T-helper 1 cell treated with Interleukin-12 subunit alpha and Interleukin-12 subunit beta and Interleukin-4 antibody, amounts not matched to agents 30 μg/mL and 1 μg/mL, for 36 hours (primary cell): ENCODE data around the gene TEX29.

Experiments
- H3K27ac Mint-ChIP-seq: one replicate; pipeline ENCODE4 v1.8.0; 2021; ENCODE audit warnings: mild to moderate bottlenecking, mixed read lengths
- H3K27me3 Mint-ChIP-seq: one replicate; pipeline ENCODE4 v1.8.0; 2021; ENCODE audit warnings: low read depth, mixed read lengths
- H3K36me3 Mint-ChIP-seq: one replicate; pipeline ENCODE4 v1.8.0; 2021; ENCODE audit warnings: low read depth, mixed read lengths
- H3K4me1 Mint-ChIP-seq: one replicate; pipeline ENCODE4 v1.8.0; 2021; ENCODE audit warnings: low read depth, mixed read lengths
- H3K4me3 Mint-ChIP-seq: one replicate; pipeline ENCODE4 v1.8.0; 2021; ENCODE audit warnings: mild to moderate bottlenecking, moderate library complexity, mixed read lengths
- H3K9me3 Mint-ChIP-seq: one replicate; pipeline ENCODE4 v1.8.0; 2021; ENCODE audit warnings: mixed read lengths

Gene TEX29

DNA sequence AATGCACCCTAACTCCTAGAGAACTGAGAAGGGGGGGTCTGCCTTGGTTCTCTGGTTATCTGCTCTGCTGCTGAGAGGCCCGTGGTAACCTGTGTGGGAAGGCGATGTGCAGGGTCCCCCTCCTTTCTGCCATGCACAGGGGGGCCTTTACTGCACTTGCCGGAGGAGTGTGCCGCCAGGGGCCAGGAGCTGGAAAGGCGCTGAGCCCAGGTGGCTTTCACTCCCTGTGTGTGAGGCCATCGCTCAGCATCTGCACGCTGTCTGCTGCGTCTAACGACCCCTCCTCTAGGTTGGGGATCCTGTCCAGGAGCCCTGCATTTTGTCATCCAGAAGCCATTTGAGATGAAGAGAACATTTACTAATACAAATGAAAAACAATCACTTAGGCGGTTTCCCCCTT, 37.0 kb upstream of the TEX29 start:
- peaks cover 2% of the 10 kb centered on the region for H3K4me1 Mint-ChIP-seq
- no peak overlapping the region for H3K4me3 Mint-ChIP-seq
- no peaks in the 10 kb centered on the region for H3K27me3 Mint-ChIP-seq
- H3K36me3 Mint-ChIP-seq = peaks cover 26% of the 10 kb centered on the region
- no peaks in the 10 kb centered on the region for H3K9me3 Mint-ChIP-seq
- H3K27ac Mint-ChIP-seq = no peak overlapping the region

GRCh38 chr13:111283991-111284390, 36.5 kb upstream of the TEX29 start:
- peaks cover 23% of the 10 kb centered on the region for H3K36me3 Mint-ChIP-seq
- H3K27ac Mint-ChIP-seq = no peak overlapping the region

DNA sequence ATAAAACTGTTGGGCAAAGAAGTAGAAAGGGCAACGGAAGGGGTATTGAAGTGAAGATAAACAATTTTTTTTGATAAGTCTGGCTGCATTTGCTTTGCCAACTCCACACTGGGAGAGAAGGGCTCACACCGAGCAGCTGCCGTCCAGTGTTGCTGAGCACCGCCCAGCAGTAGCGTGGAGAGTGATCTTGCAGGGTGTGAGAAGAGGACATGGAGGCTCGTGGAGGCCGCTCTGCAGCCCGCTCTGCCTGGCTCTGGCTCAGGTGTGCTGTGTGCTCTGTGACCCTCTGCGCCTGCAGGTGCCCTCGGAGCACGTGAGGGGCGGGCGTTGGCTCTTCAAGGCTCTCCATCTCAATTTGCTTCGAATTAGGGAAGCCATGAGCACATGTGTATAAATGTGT, 35.9 kb upstream of the TEX29 start:
- no peak overlapping the region for H3K4me3 Mint-ChIP-seq
- peaks cover 27% of the 10 kb centered on the region for H3K36me3 Mint-ChIP-seq
- H3K27me3 Mint-ChIP-seq = no peaks in the 10 kb centered on the region
- H3K4me1 Mint-ChIP-seq = no peaks in the 10 kb centered on the region
- no peaks in the 10 kb centered on the region for H3K9me3 Mint-ChIP-seq
- no peak overlapping the region for H3K27ac Mint-ChIP-seq

More at GRCh38 chr13:111283991-111284390, 36.5 kb upstream of the TEX29 start:
- H3K4me1 Mint-ChIP-seq = no peaks in the 10 kb centered on the region
- no peak overlapping the region for H3K4me3 Mint-ChIP-seq
- H3K27me3 Mint-ChIP-seq = no peaks in the 10 kb centered on the region
- no peaks in the 10 kb centered on the region for H3K9me3 Mint-ChIP-seq

GRCh38 chr13:111286162-111286561, 34.3 kb upstream of the TEX29 start:
- Mint-ChIP-seq H3K4me1 (no peaks in the 10 kb centered on the region), H3K27ac (no peak overlapping the region), H3K9me3 (no peaks in the 10 kb centered on the region), H3K27me3 (no peaks in the 10 kb centered on the region), H3K4me3 (no peak overlapping the region), H3K36me3 (peaks cover 31% of the 10 kb centered on the region)

- no peaks in the 10 kb centered on the region for H3K4me1 Mint-ChIP-seq
- H3K36me3 Mint-ChIP-seq = peaks cover 27% of the 10 kb centered on the region
- H3K9me3 Mint-ChIP-seq = no peaks in the 10 kb centered on the region
- no peaks in the 10 kb centered on the region for H3K27me3 Mint-ChIP-seq
- H3K27ac Mint-ChIP-seq = no peak overlapping the region
- no peak overlapping the region for H3K4me3 Mint-ChIP-seq
Measured at GRCh38 chr13:111286749-111287148, 33.7 kb upstream of the TEX29 start.

DNA sequence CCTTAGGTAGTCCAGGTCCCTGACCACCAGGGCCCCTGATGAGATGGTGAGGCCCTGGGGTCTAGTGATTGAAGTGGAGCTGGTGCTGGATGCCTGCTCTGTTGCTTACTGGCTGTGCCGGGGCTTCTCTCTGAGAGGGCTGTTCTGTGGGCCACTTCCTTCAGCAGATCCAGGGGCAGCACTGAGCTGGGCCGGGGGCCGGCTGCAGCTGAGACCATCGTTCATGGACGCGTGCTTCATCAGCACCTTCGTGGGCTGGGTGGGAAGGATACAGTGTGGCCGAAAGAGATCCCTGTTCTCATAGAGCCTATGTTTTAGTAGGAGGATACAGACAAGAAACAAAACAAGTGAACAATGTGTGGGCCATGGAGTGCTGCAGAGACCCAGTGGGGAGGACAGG, 33.2 kb upstream of the TEX29 start:
- no peaks in the 10 kb centered on the region for H3K4me1 Mint-ChIP-seq
- peaks cover 31% of the 10 kb centered on the region for H3K36me3 Mint-ChIP-seq
- H3K4me3 Mint-ChIP-seq = no peak overlapping the region
- no peaks in the 10 kb centered on the region for H3K27me3 Mint-ChIP-seq
- H3K27ac Mint-ChIP-seq = no peak overlapping the region
- no peaks in the 10 kb centered on the region for H3K9me3 Mint-ChIP-seq

GRCh38 chr13:111288276-111288675, 32.2 kb upstream of the TEX29 start:
- H3K4me3 Mint-ChIP-seq = no peak overlapping the region
- no peak overlapping the region for H3K27ac Mint-ChIP-seq
- peaks cover 33% of the 10 kb centered on the region for H3K36me3 Mint-ChIP-seq

DNA sequence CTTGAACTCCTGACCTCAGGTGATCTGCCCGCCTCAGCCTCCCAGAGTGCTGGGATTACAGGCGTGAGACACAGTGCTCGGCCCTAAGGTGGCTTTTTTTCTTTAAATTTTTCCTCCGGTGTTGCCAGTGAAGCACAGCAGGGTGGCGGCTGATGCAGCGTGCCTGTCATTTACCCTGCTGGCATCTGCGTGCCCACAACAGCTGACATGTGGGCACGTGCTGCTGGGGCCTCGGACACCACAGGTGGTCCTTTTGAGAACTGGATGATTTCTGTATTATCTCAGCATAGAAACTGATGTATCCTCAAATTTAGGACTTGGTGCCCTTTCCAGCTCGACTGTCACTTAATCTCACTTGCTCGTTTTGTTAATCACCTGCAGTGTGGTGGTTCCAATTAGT, 31.2 kb upstream of the TEX29 start:
- Mint-ChIP-seq H3K4me3 (no peak overlapping the region), H3K9me3 (no peaks in the 10 kb centered on the region), H3K27me3 (no peaks in the 10 kb centered on the region), H3K4me1 (no peaks in the 10 kb centered on the region), H3K27ac (no peak overlapping the region), H3K36me3 (peaks cover 31% of the 10 kb centered on the region)

More at GRCh38 chr13:111288276-111288675, 32.2 kb upstream of the TEX29 start:
- no peaks in the 10 kb centered on the region for H3K9me3 Mint-ChIP-seq
- H3K4me1 Mint-ChIP-seq = no peaks in the 10 kb centered on the region
- no peaks in the 10 kb centered on the region for H3K27me3 Mint-ChIP-seq

- H3K4me3 Mint-ChIP-seq = no peak overlapping the region
- no peaks in the 10 kb centered on the region for H3K9me3 Mint-ChIP-seq
- H3K4me1 Mint-ChIP-seq = peaks cover under 1% of the 10 kb centered on the region
- no peak overlapping the region for H3K27ac Mint-ChIP-seq
- peaks cover 26% of the 10 kb centered on the region for H3K36me3 Mint-ChIP-seq
- no peaks in the 10 kb centered on the region for H3K27me3 Mint-ChIP-seq
Measured at GRCh38 chr13:111291908-111292307, 28.5 kb upstream of the TEX29 start.

DNA sequence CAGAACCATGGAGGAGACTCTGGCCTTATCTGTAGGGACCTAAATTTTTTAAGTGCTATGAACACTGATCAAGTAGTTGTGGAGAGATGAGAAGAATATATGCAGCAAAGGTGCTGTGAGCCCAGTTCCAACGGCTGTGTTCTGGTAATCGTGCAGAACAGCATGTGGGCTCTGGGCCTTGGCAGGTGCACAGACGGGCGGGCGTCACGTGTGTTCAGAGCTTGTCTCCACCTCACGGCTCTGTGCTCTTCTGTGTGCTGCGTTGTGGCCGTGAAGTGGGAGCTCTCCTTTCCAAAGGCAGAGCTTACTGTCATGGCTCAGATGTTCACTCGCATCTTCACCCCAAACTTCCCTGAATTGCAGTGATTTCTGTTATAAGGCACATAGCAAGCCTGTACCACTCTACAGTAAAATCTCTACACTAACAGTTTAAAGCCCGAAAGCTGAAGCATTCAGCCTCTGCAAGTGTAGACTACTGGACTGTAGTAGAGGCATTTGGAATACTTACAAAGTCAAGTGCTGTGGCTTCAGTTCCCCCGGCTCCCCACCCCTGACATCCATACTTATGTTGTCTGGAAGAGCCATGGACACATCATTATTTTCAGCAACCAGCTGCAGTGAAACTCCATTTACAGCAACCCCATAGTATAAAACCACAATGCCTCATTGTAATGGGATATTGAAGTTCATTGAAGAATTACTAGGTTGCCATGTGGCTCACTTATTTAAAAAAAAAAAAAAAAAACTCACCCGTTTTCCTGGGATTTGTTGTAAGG, 27.5 kb upstream of the TEX29 start:
- Mint-ChIP-seq H3K4me1 (peaks cover 1% of the 10 kb centered on the region), H3K4me3 (no peak overlapping the region), H3K36me3 (peaks cover 26% of the 10 kb centered on the region), H3K27ac (no peak overlapping the region), H3K27me3 (no peaks in the 10 kb centered on the region), H3K9me3 (no peaks in the 10 kb centered on the region)

- Mint-ChIP-seq H3K4me1 (peaks cover 1% of the 10 kb centered on the region), H3K27me3 (no peaks in the 10 kb centered on the region), H3K36me3 (peaks cover 17% of the 10 kb centered on the region), H3K9me3 (no peaks in the 10 kb centered on the region), H3K27ac (no peak overlapping the region), H3K4me3 (no peak overlapping the region)
Measured at GRCh38 chr13:111295886-111296285, 24.6 kb upstream of the TEX29 start.

DNA sequence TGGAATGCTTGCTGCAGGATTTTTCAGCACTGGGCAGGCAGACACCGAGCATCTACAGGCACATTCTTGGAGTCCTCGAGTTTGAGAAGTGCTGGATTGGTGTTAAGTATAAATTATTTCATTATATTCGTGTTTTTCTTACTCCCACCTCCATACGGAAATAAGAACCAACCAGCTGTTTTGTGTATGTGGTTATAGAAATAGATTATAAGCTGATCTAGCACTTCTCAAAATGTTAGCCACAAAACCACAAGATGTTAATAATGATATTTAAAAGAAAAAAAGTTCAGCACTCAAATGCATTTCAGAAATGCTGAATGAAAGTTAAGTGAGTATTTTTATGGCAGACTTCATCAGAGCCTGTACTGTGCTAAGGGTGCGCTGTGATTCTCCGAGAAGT, 24.0 kb upstream of the TEX29 start:
- Mint-ChIP-seq H3K4me3 (no peak overlapping the region), H3K27me3 (no peaks in the 10 kb centered on the region), H3K27ac (no peak overlapping the region), H3K36me3 (peaks cover 17% of the 10 kb centered on the region), H3K4me1 (peaks cover 1% of the 10 kb centered on the region), H3K9me3 (no peaks in the 10 kb centered on the region)

DNA sequence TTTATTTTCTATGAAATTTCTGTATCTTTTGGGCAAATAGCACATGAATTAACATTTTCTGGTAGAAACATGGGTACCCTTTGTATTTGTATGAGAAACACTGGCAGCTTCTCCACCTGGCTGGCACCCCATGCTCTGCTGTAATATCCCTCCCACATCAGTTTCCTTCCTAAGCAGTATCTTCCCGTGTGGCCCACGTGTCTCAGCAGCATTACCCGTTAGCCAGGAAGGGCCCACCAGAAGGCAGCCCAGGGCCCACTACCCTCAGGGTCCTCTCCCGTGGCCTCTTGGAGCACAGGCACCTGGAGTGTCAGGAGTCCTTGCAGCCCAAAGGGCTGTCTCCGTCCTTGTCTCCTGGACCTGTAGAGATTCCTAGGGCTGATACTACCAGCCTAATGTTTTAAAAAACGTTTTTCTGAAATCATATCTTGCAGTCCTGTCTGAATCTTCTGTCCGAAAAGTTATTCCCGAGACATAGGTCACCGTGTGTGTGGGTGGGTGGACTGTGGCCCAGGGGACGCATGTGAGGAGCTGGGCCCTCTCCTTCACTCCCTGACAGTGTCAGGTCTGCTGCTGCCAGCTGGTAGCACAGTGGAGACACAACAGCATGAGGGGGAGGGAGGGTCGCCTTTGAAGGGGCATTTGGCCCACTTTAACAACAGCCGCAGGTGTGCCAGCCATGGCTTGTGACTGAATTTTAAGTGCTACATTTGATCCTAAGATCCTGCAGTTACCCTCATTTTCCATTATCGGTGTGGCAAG, 22.0 kb upstream of the TEX29 start:
- H3K27ac Mint-ChIP-seq = no peak overlapping the region
- H3K27me3 Mint-ChIP-seq = no peaks in the 10 kb centered on the region
- H3K9me3 Mint-ChIP-seq = no peaks in the 10 kb centered on the region
- H3K36me3 Mint-ChIP-seq = peaks cover 22% of the 10 kb centered on the region
- no peak overlapping the region for H3K4me3 Mint-ChIP-seq
- peaks cover 1% of the 10 kb centered on the region for H3K4me1 Mint-ChIP-seq

- H3K9me3 Mint-ChIP-seq = peaks cover 9% of the 10 kb centered on the region
- H3K27me3 Mint-ChIP-seq = no peaks in the 10 kb centered on the region
- H3K27ac Mint-ChIP-seq = no peak overlapping the region
- H3K4me3 Mint-ChIP-seq = no peak overlapping the region
- H3K4me1 Mint-ChIP-seq = peaks cover 13% of the 10 kb centered on the region
- peaks cover 48% of the 10 kb centered on the region for H3K36me3 Mint-ChIP-seq
Measured at GRCh38 chr13:111302045-111302726, 18.3 kb upstream of the TEX29 start.

DNA sequence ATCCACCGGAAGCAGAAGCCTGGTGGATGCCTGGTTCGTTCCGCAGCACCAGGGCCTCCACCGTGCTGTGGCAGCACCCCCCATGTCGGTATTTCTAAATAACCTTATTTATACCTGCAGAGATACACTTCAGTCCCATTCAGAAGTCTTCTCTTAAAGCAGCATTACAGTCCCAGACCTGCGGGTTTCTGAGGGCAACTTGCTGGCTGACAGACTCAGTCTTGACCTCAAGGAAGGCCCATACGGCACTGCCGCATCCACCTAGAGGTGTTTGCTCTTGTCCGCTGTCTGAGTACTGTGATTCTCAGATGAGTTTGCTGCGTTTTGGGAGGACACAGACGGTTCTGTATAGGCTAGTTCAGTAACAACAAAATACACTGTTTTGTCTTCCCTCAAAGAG, 16.9 kb upstream of the TEX29 start:
- Mint-ChIP-seq H3K9me3 (peaks cover 10% of the 10 kb centered on the region), H3K27ac (no peak overlapping the region), H3K4me3 (no peak overlapping the region), H3K27me3 (no peaks in the 10 kb centered on the region), H3K4me1 (peaks cover 13% of the 10 kb centered on the region), H3K36me3 (peaks cover 54% of the 10 kb centered on the region)
